G401.6 (cell line): ENCODE results near the gene POLL.
A peak's percentile ranks its signal among the peaks of the same experiment; 100 is the strongest.

Experiments
- FAIRE-seq: peaks from 2 replicates; lab custom pipeline; 2012; peaks lifted over from hg19 to GRCh38; lab: Jason Lieb, UNC

Gene POLL

DNA sequence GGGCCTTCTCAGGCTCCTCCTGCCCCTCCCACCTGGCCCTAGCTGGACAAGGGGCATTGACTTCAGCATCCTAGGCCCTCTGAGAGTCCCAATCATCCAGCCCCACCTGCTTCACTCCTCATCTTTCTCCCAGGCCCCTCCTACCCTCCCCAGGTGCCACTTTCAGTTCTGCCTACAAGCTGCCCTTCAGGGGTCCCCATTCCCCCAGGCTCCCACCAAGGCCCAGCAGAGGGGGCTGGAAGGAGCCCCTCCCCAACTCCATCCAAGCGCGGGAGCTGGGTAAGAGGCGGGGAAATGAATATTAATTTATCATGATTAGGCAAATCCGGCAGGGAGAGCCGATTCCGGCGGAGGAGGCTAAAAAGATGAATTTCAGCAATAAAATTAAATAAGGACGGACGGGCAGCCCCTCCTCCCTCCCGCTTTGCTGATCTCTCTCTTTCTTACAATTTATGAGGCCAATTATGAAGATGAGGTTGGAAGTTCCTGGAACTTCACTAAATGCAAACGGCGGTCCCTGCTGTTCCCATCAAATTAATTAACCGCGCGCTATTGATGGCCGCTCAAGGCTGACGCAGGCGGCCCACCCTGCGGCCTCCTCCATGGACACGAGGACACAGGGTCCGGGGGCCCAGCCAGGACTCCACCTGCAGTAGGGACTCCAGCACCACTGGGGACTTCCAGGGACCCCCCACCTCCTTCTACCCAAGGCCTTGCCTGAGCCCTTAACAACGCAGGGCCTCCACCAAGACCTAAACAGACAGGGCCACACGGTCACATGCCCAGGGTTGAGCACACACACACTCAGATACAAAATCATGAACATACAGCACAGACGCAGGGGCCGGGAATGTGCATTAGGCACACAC, 13.9 kb downstream of the POLL start:
- no peak for FAIRE-seq

DNA sequence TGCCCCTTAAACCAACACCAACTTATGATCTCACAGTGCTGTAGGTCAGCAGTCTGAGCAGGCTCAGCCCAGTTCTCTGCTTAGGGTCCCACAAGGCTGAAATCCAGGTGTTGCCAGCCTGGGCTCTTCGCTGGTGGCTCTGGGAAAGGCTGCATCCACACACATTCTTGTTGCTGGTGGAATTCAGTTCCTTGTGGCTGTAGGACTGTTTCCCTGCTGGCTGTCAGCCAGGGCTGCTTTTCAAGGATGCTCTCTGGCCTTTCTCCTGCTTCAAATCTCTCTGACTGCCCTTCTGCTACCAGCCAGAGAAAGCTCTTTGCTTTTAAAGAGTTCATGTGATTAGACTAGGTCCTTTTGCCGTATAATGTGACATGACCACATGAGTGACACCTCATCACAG, 15.3 kb downstream of the POLL start:
- FAIRE-seq: no peak

DNA sequence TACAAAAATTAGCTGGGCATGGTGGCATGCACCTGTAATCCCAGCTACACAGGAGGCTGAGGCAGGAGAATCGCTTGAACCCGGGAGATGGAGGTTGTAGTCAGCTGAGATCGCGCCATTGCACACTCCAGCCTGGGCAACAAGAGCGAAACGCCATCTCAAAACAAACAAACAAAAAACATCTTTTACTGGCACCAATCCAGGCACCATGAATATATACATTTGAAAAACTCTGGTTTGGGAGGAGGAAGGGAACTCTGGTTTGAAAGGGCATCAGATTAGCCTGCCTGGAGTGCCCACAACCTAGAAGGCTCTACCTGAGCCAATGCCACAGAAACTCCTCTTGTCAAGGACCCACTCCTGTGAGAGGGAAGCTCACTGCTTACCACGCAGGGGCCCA, 15.9 kb downstream of the POLL start:
- no peak for FAIRE-seq

DNA sequence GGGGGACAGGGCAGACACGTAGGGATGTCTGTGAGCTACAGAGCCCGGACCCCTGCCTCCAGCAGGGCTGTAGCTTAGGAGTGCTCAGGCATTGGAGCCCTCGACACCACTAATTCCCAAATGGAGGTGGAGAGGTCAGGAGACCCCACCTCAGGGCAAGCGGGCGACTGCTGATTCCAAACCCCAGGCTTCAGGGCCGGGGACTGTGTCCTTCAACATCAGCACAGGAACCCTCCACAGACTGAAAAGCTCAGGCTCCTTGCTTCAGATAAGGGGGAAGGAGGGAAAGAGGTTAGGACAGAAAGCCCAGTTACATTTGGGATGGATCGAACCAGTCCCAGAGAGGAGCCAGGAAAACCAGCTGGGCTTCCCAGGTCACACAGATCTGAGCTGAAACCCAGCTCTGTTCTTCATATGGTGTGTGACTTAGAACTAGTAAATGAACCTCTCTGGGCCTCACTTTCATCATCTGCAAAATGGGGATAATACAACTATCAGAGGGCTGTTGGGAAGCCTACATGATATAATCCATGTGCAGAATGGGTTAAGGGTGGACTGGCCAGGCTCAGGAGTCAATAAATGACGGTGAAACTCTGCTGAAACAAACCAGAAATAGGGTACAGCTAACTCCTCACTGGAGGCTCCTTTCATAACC, 16.7 kb downstream of the POLL start:
- no peak for FAIRE-seq

DNA sequence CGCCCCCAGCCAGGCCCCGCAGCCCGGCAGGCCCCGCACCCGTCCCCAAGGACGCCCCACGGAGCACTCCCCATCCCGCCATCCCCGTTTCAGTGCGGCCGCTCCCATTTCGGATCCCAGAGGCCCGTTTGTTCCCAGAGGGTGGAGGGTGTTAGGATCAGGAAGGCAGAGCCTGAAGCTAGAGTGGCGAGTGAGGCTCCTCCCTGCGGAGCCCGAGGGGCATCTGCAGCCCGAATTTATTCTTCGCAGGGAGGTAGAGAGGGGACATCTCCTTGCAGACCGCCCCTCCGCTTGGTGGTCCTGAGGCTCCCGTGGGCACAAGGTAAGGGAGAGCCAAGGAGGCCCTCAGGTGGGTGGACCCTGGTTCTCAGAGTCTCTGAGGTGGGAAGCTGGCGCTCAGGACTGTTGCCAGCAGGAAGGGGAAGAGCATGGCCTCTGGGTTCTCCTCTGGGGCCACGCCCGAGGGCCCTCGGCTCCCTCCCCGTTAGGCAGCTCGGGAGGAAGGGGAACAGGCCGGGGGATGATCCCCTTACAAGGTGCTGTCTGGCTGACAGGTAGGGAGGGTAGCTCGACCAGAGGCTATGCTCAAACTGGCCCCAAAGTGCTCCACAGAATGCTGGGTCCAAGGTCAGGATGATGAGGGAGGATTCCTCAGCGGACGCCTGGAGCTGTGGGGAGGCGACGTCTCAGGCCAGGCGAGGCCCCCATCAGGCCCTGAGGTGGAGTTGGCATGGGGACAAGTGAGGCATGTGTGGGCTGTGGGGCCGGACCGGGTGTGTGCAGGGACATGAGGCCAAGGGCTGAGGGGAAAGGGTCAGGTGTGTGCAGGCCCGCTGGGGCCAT, 17.4 kb downstream of the POLL start:
- FAIRE-seq: no peak

DNA sequence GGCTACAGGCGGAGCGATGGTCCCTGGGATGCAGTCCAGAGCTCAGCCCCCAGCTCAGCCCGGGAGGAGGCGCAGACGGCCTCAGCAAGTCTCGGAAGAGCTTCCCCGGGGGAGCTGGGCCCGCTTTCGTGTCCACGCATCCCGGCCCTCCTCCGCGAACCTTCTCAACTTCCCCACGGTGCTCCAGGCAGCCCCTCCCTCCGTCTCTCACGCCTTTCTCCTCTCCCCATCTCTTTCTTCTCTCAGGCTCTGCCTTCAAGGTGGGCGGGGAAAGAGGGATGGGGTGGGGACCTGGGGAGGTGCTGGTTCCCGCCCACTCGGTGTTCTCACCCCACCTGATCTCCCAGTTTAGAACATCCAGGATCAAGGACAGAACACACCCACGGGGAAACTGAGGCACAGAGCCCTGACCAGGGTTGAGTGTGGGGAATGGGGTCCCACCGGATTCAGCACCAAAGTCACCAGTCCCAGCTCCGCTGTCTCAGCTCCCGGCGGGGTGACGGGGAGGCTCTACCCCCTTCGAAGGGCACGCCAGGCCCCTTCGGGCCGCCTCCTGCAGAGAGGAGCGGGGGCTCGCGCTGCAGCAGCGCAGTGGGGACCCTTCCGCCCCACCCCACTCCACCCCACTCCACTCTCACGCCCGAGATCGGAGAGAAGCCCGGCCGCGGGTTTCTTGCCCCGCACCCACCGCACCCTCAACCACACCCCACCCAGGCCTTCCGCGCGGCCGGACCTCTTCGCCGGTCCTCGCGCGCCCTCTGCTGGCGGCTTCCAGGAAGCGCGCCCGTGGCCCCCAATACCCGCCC, 18.2 kb downstream of the POLL start:
- peak; percentile 23 for FAIRE-seq

DNA sequence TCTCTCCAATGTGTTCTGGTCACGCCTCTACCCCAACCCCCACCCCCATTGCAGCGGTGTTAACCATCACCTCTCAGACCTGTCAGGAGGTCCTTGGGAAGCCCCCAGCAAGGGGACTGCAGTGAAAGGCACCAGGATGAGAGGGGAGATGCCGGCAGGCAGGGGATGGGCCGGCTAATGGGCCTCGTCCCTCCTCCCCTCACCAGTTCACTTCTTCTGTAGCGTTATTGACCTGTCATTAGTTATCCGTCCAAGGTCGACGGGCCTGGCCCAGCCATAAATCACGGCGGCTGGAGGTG, 18.8 kb downstream of the POLL start:
- FAIRE-seq: no peak

DNA sequence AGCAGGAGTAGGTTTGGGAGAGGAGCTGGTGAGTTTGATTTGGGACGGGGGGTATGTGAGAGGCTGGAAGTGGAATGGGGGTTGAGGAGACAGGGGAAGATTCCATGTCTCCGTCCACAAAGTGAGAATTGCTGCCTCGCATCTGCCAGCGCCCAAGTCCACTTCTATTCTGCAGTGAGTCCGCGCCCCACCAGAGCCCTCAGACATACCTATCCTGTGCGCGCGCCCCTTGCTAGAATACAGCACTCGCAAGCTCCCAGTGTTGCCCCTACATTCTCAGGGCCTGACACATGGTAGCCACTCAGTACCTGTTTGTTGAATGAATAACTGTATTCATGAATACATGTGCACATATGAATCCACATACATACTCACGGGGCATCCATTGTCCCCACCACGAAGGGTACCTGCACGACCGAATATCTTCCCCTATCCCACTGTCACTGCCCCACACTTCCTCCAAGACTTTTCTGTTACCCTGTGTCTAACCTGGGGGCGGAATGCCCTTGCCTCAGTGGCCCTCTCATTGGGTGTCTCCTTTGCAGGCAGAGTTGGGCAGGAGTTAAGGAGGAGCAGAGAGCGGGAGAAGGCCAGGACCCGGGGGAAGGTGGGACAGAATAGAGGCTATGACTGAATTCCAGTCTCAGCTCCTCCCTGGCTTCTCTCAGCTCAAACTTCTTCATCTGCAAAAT, 19.9 kb downstream of the POLL start:
- FAIRE-seq: no peak

DNA sequence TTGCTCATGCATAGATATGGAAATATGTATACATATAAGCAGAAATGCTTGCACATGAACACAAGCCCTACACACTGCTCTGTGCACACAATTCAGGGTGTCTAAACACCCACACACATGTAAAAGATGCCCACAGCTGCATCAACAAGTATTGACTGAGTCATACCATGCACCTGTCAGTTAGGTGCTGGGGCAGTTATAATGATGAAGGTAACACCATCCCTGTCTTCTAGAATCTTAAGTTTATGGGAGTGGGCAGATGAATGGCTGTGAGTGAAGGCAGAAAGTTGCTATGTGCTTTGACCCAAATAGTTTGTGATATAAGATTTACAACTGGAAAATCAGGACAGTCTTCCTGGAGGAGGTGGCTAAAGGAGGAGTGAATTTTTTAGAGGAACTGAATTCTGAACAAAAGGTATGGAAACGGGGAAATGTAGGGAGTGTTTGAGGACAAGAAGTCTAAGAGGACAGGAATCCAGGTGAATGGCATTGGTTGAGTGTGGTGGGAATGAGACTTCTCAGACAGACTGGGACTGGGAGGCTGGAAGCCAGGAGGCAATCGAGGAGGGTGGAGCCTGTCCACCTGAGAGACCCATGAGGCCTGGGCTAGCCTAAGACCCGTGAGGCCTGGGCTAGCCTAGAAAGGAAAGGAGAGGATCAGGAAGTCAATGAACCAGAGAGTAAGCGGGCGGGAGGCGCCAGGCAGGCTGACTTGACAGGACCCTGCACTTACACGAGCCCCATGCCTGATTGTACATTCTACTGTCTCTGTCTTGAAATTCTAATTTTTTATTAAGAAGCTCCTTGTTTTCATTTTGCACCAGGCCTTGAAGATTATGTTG, 20.7 kb downstream of the POLL start:
- FAIRE-seq: no peak

DNA sequence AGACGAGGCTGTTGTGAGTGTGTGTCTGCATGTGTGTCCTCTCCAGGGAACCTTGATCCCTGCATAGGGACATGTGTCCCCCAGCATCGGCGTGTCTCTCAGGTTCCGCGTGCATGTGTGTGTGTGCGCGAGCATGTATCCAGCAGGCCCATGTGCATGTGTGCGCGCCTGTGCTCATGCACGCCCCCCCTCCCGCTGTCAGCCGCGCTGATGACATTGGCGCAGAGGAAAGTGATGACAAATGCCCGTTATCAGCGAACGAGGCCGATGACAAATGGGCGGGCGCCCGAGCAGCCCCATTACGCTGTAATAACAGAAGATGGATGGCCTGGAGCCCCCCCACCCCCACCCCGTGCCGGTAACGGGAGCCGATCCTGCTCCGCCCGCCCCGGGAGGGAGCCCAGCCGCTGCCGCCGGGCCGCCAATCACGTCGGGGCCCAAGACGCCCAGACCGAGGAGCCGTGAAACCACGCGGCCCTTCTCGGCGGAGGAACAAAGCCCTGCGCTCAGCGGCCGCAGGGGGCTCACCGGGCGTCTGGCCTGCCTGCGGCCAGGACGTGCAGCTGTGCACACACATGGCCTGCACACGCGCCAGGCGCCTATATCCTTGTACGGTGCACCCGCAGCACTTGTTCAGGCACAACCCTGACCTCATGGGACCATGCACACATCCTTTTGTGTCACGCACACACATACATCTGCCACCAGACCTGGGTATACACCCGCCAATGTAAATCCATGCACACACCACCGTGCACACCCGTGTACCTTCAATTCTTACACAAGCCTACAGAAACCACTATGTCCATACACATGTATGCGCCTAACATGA, 21.5 kb downstream of the POLL start:
- no peak for FAIRE-seq

DNA sequence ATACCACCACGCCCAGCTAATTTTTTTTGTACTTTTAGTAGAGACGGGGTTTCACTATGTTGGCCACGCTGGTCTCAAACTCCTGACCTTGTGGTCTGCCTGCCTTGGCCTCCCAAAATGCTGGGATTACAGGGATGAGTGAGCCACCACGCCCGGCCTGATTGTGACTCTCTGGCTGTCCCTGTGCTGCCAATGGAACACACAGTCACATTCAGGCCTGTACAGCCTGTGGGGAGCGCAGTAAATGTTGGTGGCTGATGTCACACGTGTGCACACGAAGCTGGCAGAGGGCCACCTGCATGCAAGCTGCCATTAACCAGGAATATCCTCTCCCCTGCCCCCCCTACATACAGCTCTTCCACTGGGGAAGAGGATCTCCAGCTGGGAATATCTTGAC, 22.1 kb downstream of the POLL start:
- FAIRE-seq: no peak

DNA sequence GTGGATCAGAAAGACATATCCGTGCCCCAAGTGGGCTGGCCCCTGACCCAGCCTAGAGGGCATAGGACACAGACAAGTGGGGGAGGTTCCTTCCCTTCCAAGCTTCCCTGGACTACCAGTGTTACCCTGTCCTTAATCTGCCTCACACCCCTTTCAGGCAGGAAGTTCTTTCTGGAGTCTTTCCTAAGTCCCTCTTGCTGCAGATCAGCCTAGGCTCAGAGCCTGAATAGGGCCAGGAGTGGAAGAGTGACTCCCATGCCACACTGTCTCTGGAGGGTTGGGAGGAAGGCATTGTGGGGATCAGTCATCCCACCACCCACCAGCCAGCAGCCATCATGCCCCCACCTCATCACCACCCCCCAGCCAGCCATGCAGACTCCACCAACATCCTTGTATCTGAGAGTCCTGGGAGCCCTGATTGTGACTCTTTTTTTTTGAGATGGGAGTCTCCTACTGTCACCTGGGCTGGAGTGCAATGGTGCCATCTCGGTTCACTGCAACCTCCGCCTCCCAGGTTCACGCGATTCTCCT, 22.6 kb downstream of the POLL start:
- no peak for FAIRE-seq

DNA sequence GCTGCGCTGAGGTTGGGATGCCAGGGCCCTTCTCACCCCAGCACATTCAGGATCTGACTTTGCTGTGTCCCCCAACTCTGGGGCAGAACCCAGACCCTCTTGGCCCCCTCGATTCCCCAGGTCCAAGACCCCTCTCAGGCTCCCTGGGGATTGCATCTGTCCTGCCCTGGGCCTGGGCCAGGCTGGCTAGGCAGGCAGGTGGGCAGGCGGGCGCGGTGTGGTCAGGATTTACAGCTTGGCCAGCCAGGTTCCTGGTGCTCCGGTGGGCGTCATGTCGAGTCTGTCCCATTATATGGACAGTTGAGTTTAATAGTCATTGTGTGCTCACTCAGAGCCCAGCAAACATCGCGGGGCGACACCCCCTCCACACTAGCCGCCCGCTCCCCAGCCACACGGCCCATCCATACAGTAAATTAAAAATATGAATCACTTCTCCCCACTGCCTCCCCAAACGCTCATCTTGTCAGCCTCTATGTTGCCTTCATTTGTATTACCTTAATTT, 23.5 kb downstream of the POLL start:
- no peak for FAIRE-seq

DNA sequence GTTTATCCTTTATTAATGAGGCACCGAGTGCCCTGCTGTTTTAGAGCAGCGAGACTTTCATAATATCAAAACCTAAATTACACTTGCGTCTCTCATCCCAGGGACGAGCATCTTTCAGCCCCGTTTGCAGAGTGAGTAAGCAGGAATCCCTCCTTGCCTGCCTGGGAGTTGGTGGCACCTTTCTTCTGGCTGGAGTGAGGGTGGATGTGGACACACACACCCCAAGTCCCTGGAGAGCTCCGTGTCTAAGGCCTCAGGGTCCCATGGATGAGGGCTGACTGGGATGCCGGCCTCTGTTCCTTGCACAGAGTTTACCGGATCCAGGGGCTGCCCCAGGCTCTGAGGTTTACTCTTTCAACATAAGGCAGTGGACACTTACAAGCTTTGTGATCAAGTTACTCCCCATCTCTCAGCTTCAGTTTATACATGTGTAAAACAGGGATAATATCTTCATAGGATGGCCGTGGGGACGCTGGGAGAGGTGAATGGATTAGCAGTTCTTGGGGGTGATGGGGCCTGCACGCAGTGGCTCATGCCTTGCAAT, 24.5 kb downstream of the POLL start:
- no peak for FAIRE-seq

DNA sequence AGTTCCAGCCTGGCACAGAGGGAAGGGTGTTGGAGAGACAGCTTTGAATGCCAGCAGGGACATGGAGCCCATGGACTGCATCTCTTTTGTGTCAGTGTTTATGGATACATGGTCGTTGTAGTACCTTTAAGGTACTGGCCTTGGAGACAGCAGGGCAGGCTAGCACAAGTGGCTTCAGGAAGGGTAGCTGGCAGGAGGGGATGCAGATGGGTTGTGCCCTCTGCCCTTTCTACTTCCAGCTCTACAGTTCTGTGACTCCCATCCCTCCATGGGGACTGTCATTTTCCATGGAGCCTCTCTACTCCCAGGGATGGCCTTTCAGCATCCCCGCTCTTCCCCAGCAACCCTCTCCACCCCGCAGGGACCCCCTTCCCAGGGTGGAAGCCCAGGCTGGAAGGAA, 25.1 kb downstream of the POLL start:
- no peak for FAIRE-seq

DNA sequence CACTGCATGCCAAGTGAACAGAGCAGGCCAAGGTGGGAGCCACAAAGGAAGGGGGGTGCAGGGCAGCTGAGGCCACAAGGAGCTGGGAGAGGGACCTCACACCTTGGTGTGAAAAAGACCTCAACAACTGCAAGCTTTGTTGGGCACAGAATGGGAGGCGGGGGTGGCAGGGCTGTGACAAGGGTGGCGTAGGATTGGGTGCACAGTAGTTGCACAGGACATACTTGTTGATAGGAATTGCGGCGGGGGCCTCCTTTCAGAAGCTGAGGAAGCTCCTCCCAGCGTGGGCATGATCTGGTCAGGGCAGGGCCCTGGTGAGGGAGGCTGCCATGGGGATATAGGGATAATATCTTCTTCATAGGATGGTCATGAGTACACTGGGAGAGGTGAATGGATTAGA, 25.8 kb downstream of the POLL start:
- no peak for FAIRE-seq

DNA sequence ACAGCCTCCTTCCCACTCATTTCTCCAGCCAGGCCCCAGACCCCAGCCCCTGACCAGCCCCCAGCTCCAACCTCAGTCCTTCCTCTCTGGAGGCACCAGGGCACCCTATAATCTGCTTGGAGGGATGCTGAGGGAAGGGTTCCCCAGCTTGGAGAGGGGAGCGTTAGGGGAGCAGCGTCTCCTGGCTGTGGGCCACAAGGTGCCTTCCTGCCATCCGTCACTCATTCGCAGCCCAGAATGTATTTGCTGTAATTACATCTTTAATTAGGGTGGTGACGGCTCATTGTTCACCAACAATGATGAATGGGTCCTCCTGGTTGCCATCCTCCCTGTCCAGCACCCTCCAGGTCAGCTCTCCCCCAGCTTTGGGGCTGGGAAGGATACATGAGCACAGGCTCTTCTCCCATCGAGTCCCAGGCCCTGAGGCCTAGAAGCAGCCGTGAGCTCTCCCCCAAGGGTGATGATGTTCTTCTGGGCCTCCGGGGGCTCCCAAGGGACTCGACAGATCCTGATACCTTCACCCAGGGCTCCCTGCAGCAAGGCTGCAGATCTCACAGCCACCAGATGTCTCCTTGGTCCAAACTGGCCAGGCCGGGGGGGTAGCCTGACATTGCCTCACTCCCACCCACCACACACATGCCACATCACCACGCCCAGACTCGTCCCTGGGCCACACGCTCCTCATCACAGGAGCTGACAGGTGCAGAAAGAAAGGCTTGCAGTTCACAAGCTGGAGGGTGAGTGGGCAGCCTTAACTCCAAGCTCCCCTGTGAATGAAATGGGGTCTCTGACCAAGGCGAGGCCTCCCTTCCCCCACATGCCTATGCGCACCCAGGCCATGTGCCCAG, 26.8 kb downstream of the POLL start:
- FAIRE-seq: no peak
